Skeletal muscle tissue (tissue), 4 donors: ENCODE data around the gene ITIH4. TPM values are rescaled to one million over a fixed set of nuclear protein-coding genes. Genes with fewer than 3 reads are reported as not detected.

ENCODE experiments used
- H3K27ac ChIP-seq: one replicate; pipeline ENCODE4 v1.7.0; 2013; ENCODE audit warnings: mild to moderate bottlenecking, low read depth, low read length, inconsistent platforms
- H3K27me3 ChIP-seq, 3 donors: one replicate each; pipeline ENCODE4 v1.7.0; 2013; ENCODE audit warnings: low read length in 3 of 3; ENCODE audit not compliant: control insufficient read depth in 3 of 3, insufficient read depth in 3 of 3
- H3K36me3 ChIP-seq, 3 donors: one replicate each; pipeline ENCODE4 v1.7.0; 2013; ENCODE audit warnings: low read length in 3 of 3; ENCODE audit not compliant: control insufficient read depth in 3 of 3, insufficient read depth in 3 of 3
- H3K4me1 ChIP-seq, 3 donors: one replicate each; pipeline ENCODE4 v1.7.0; 2013; ENCODE audit warnings: low read length in 3 of 3, mild to moderate bottlenecking in 3 of 3; ENCODE audit not compliant: control insufficient read depth in 3 of 3, insufficient read depth in 3 of 3
- H3K4me3 ChIP-seq, 3 donors: one replicate each; pipeline ENCODE4 v1.7.0; 2013; ENCODE audit warnings: low read length in 3 of 3
- H3K9ac ChIP-seq, 3 donors: one replicate each; pipeline ENCODE4 v1.7.0; 2013; ENCODE audit warnings: low read length in 3 of 3, mild to moderate bottlenecking in 3 of 3, moderate library complexity in 2 of 3, low read depth in 1 of 3
- H3K9me3 ChIP-seq, 3 donors: one replicate each; pipeline ENCODE4 v1.7.0; 2013; ENCODE audit warnings: low read length in 3 of 3; ENCODE audit not compliant: control insufficient read depth in 3 of 3
- total RNA-seq: library from RNA; depleted of rRNA; stranded (reverse); fragments of >200 nt; gene quantifications from one replicate; pipeline ENCODE4 v1.2.3, GENCODE V29; 2014
- donor health status: Osteomylitis.

ITIH4 gene
- total RNA-seq, 1 donor from 2014 or later, result 4.2 TPM

DNA sequence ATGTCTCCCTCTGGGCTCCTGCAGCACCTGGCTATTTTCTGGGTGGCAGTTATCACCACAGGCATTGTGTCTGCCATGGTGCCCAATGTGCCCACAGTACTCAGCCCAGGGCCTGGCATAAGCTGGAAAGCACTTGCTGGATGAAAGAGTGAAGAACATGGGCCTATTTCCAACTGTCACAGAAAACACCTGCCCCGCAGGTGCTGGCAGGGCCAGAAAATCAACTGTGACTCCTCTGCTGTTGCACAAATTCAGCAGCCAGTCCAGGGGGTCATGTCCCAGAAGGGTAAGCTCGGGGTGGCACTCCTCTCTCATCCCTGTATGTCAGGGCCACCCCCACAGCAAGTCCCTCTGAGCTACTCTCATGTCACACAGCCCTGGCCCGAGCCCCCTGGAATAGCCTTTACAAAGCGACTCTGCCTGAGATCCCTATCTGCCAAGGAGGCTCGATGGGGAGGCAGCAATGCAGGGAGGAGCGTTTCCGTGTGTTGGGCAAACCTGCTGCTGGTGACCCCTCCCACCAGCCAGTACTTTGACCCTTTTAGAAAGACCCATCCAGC is 18.9 kb downstream of the ITIH4 start:
- peaks cover 15 to 24% (median 16%) of the 10 kb centered on the region in 3 donors for H3K36me3 ChIP-seq
- no peaks in the 10 kb centered on the region for H3K9me3 ChIP-seq
- H3K4me1 ChIP-seq, result peaks cover 0 to 4% (median 2%) of the 10 kb centered on the region in 3 donors
- H3K4me3 ChIP-seq, result no peak overlapping the region
- H3K27ac ChIP-seq, result no peak overlapping the region
- no peak overlapping the region for H3K9ac ChIP-seq
- no peaks in the 10 kb centered on the region for H3K27me3 ChIP-seq

DNA sequence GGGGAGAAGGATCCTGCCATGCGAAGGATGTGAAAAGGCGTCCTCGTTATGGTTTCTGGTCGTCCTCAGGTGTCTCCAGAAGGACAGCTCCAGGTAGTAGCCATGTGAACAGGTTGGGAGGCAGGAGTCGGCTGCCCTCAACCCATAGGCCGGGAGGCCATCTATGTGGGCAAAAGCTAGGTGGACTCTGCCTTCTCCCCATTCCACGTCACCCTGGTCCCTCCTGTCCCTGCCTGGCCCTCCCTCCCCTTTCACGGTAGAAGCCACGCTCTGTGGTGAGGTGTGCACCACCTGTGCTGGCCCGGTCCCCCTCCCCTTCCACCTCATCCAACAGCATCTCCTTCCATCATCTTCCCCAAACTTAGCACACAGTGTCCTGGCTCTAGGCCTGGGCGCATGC is 19.5 kb downstream of the ITIH4 start:
- Histone ChIP-seq H3K27me3 (no peaks in the 10 kb centered on the region), H3K4me3 (no peak overlapping the region), H3K36me3 (peaks cover 9 to 18% (median 10%) of the 10 kb centered on the region in 3 donors), H3K9ac (no peak overlapping the region), H3K4me1 (peaks cover 0 to 4% (median 2%) of the 10 kb centered on the region in 3 donors), H3K9me3 (no peaks in the 10 kb centered on the region), H3K27ac (no peak overlapping the region)

DNA sequence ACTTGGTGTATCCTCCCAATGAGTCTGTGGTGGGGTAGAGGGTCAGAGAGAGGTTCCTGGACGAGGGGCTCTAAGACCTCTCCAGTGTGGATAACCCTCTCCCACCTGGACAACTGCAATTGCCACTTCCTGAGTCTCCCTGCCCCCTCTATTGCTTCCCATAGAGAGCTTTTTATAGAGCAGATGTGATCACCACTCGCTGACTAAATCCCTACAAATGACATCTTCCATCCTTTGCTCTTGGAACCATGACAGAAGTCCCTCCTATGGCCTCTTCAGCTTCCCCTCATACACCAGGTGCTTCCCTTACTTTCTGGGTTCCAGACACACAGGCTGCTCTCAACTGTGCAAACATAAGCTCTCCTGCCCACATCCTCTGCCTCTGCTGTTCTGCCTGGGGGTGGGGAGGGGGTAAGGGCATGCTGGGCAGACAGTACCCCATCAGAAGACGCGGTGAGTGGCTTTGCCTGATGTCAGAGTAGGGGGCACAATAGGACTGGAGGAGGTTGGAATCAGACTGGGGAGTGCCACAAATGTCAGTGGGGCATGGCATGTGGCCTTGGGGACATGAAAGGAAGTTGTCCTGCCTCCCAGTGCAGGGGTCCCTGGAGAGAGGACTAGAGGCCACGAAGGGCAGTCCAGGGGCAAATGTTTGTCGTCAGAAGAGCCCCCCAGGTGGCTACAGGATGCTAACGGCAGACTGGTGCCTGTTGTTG is 20.7 kb downstream of the ITIH4 start:
- Histone ChIP-seq H3K9me3 (no peaks in the 10 kb centered on the region), H3K4me3 (no peak overlapping the region), H3K36me3 (peaks cover 8 to 14% (median 8%) of the 10 kb centered on the region in 3 donors), H3K27ac (no peak overlapping the region), H3K4me1 (peaks cover 0 to 4% (median 2%) of the 10 kb centered on the region in 3 donors), H3K9ac (no peak overlapping the region), H3K27me3 (no peaks in the 10 kb centered on the region)

GRCh38 chr3:52809149-52809548 is 21.3 kb downstream of the ITIH4 start:
- Histone ChIP-seq H3K36me3 (peaks cover 8 to 13% (median 8%) of the 10 kb centered on the region in 3 donors), H3K4me3 (no peak overlapping the region), H3K9ac (no peak overlapping the region), H3K27me3 (no peaks in the 10 kb centered on the region), H3K9me3 (no peaks in the 10 kb centered on the region), H3K27ac (no peak overlapping the region), H3K4me1 (peaks cover 0 to 4% (median 2%) of the 10 kb centered on the region in 3 donors)

DNA sequence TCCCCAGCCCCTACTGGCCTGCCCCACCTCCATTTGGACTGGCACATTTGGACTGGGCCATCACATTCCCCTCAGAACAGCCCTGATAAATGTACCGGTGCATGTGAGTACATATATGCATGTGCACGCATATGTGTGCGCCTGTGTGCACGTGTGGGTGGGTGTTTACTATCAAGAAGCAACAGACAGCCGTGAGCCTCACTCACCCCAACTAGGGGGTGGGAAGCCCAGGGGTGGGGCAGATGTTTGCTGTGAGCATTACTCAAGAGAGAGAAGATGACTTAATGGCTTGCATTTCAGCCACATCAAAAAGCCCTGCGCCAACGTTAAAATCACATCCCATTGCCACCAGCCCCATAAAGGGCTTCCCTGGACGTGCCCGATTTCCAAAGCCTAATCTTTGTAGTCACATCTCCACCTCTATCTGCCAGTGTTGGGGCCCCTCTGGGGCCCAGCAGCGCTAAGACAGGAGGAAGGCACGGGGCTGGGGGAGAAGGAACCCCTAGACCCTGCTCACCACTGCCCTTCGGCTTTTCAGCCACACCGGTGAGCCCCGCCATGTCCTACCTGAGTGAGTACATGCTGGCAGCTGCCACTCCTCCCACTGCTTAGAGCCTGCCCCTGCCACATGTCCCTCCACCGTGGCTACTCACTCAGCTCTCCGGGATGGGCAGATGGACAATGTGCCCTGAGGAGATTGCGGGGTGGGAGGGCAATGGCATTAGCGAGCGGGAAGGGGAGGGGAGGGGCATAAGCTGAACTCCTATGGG is 25.0 kb downstream of the ITIH4 start:
- H3K27ac ChIP-seq, result no peak overlapping the region
- no peaks in the 10 kb centered on the region for H3K4me1 ChIP-seq
- H3K27me3 ChIP-seq, result no peaks in the 10 kb centered on the region
- H3K9ac ChIP-seq, result no peak overlapping the region
- H3K4me3 ChIP-seq, result no peak overlapping the region
- no peaks in the 10 kb centered on the region for H3K36me3 ChIP-seq
- H3K9me3 ChIP-seq, result no peaks in the 10 kb centered on the region

DNA sequence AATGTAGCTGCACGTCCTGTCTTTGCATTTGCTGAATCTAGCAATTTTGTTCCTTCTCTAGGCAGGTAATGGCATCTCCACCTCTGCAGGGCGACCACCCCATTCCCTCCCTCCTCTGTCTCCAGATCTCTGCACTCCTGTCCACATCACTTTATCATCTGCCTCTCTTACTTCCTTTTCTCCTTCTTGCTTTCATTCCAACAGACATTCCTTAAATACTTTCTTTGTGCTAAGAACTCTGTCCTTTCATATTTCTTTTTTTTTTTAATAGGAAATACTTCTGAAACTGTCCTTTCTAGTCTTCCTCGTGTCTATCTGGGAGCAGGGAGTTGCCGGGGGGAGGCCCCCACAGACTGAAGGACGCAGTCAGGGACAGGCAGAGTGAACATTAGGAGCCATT is 28.6 kb downstream of the ITIH4 start:
- Histone ChIP-seq H3K9ac (no peak overlapping the region), H3K27me3 (no peaks in the 10 kb centered on the region), H3K27ac (no peak overlapping the region), H3K9me3 (no peaks in the 10 kb centered on the region), H3K4me3 (no peak overlapping the region), H3K36me3 (no peaks in the 10 kb centered on the region), H3K4me1 (no peaks in the 10 kb centered on the region)

- H3K27me3 ChIP-seq, result no peaks in the 10 kb centered on the region
- no peaks in the 10 kb centered on the region for H3K9me3 ChIP-seq
- no peaks in the 10 kb centered on the region for H3K36me3 ChIP-seq
- no peak overlapping the region for H3K9ac ChIP-seq
- no peak overlapping the region for H3K27ac ChIP-seq
- H3K4me1 ChIP-seq, result no peaks in the 10 kb centered on the region
- no peak overlapping the region for H3K4me3 ChIP-seq
These were observed 30.4 kb downstream of the ITIH4 start for GRCh38 chr3:52800079-52800478.

GRCh38 chr3:52798978-52799476 is 31.4 kb downstream of the ITIH4 start:
- Histone ChIP-seq H3K9ac (no peak overlapping the region), H3K27me3 (no peaks in the 10 kb centered on the region), H3K27ac (no peak overlapping the region), H3K36me3 (no peaks in the 10 kb centered on the region), H3K4me3 (no peak overlapping the region), H3K4me1 (peaks cover 0 to 2% (median 0%) of the 10 kb centered on the region in 3 donors), H3K9me3 (no peaks in the 10 kb centered on the region)

- peaks cover 0 to 1% (median 0%) of the 10 kb centered on the region in 3 donors for H3K27me3 ChIP-seq
- no peak overlapping the region for H3K4me3 ChIP-seq
- no peaks in the 10 kb centered on the region for H3K9me3 ChIP-seq
These were observed 32.0 kb downstream of the ITIH4 start for GRCh38 chr3:52798376-52798977.

More at GRCh38 chr3:52798376-52798977, 32.0 kb downstream of the ITIH4 start:
- Histone ChIP-seq H3K9ac (no peak overlapping the region), H3K36me3 (no peaks in the 10 kb centered on the region), H3K4me1 (peaks cover 0 to 4% (median 0%) of the 10 kb centered on the region in 3 donors), H3K27ac (no peak overlapping the region)
